Parathyroid adenoma (tissue), 2 donors: Measurements from ENCODE around the gene CCDC171.
"Not testable (repeated sequence)": the region's sequence is repeated elsewhere in the genome, so short reads cannot be mapped to it uniquely, and the experiment has no call there.

ENCODE experiments used
- H2AFZ ChIP-seq: fragments of 300-600 bp; sonication (generic); one replicate; pipeline ENCODE4 v1.7.0; 2017; ENCODE audit warnings: antibody characterized with exemption, mild to moderate bottlenecking
- H3K27ac ChIP-seq: fragments of 300-600 bp; sonication (generic); one replicate; pipeline ENCODE4 v1.7.0; 2017
- H3K27me3 ChIP-seq: fragments of 300-600 bp; sonication (generic); one replicate; pipeline ENCODE4 v1.7.0; 2017; ENCODE audit warnings: low read length; ENCODE audit not compliant: control insufficient read depth, insufficient read depth
- H3K36me3 ChIP-seq: fragments of 300-600 bp; sonication (generic); one replicate; pipeline ENCODE4 v1.7.0; 2017; ENCODE audit warnings: low read length; ENCODE audit not compliant: control insufficient read depth, insufficient read depth
- H3K4me1 ChIP-seq: fragments of 300-600 bp; sonication (generic); one replicate; pipeline ENCODE4 v1.7.0; 2017; ENCODE audit warnings: control low read depth
- H3K4me2 ChIP-seq: fragments of 300-600 bp; sonication (generic); one replicate; pipeline ENCODE4 v1.7.0; 2017; ENCODE audit warnings: low read length
- H3K4me3 ChIP-seq: fragments of 300-600 bp; sonication (generic); one replicate; pipeline ENCODE4 v1.7.0; 2017; ENCODE audit warnings: low read depth, low read length
- H3K79me2 ChIP-seq: fragments of 300-600 bp; sonication (generic); one replicate; pipeline ENCODE4 v1.7.0; 2017; ENCODE audit warnings: control low read depth
- H3K9ac ChIP-seq: fragments of 300-600 bp; sonication (generic); one replicate; pipeline ENCODE4 v1.7.0; 2017; ENCODE audit warnings: mild to moderate bottlenecking
- H3K9me3 ChIP-seq: fragments of 300-600 bp; sonication (generic); one replicate; pipeline ENCODE4 v1.7.0; 2017; ENCODE audit warnings: low read length; ENCODE audit not compliant: control insufficient read depth
- TF ChIP-seq, protein P1 (sequence below): fragments of 300-600 bp; sonication (generic); IDR thresholded peaks from one replicate; pipeline ENCODE4 v1.7.0; 2017; ENCODE audit warnings: antibody characterized with exemption, mild to moderate bottlenecking
- donor health status: primary hyperparathyroidism.

The CCDC171 gene

GRCh38 chr9:15693701-15694100, 140.9 kb downstream of the CCDC171 start:
- H3K36me3 ChIP-seq: no peaks in the 10 kb centered on the region
- H2AFZ ChIP-seq: no peak overlapping the region
- H3K4me3 ChIP-seq: no peak overlapping the region
- H3K79me2 ChIP-seq: no peaks in the 10 kb centered on the region
- no peaks in the 10 kb centered on the region for H3K9me3 ChIP-seq
- no peaks in the 10 kb centered on the region for H3K27me3 ChIP-seq
- H3K4me2 ChIP-seq: no peak overlapping the region
- H3K9ac ChIP-seq: no peak overlapping the region
- TF ChIP-seq, protein P1, sequence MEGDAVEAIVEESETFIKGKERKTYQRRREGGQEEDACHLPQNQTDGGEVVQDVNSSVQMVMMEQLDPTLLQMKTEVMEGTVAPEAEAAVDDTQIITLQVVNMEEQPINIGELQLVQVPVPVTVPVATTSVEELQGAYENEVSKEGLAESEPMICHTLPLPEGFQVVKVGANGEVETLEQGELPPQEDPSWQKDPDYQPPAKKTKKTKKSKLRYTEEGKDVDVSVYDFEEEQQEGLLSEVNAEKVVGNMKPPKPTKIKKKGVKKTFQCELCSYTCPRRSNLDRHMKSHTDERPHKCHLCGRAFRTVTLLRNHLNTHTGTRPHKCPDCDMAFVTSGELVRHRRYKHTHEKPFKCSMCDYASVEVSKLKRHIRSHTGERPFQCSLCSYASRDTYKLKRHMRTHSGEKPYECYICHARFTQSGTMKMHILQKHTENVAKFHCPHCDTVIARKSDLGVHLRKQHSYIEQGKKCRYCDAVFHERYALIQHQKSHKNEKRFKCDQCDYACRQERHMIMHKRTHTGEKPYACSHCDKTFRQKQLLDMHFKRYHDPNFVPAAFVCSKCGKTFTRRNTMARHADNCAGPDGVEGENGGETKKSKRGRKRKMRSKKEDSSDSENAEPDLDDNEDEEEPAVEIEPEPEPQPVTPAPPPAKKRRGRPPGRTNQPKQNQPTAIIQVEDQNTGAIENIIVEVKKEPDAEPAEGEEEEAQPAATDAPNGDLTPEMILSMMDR: no peak
- H3K4me1 ChIP-seq: no peaks in the 10 kb centered on the region
- H3K27ac ChIP-seq: no peak overlapping the region

- Histone ChIP-seq H3K9ac (no peak overlapping the region), H3K4me2 (no peak overlapping the region), H2AFZ (no peak overlapping the region), H3K4me3 (no peak overlapping the region), H3K9me3 (no peaks in the 10 kb centered on the region), H3K36me3 (no peaks in the 10 kb centered on the region), H3K27ac (no peak overlapping the region), H3K4me1 (no peaks in the 10 kb centered on the region), H3K79me2 (no peaks in the 10 kb centered on the region), H3K27me3 (no peaks in the 10 kb centered on the region)
- TF ChIP-seq, protein P1: no peak
These were observed 144.1 kb downstream of the CCDC171 start for GRCh38 chr9:15696979-15697378.

GRCh38 chr9:15697446-15697851, 144.6 kb downstream of the CCDC171 start:
- H3K9ac ChIP-seq: no peak overlapping the region
- no peak overlapping the region for H3K4me2 ChIP-seq
- H3K4me3 ChIP-seq: no peak overlapping the region
- no peaks in the 10 kb centered on the region for H3K36me3 ChIP-seq
- TF ChIP-seq, protein P1: no peak
- no peaks in the 10 kb centered on the region for H3K79me2 ChIP-seq
- H3K27ac ChIP-seq: no peak overlapping the region
- H2AFZ ChIP-seq: no peak overlapping the region
- no peaks in the 10 kb centered on the region for H3K27me3 ChIP-seq
- no peaks in the 10 kb centered on the region for H3K4me1 ChIP-seq
- H3K9me3 ChIP-seq: no peaks in the 10 kb centered on the region

- not testable (repeated sequence) for H3K9me3 ChIP-seq, H3K4me1 ChIP-seq, H3K79me2 ChIP-seq, H2AFZ ChIP-seq, H3K4me2 ChIP-seq, H3K36me3 ChIP-seq, H3K4me3 ChIP-seq, H3K27me3 ChIP-seq, H3K27ac ChIP-seq, H3K9ac ChIP-seq
These were observed 147.2 kb downstream of the CCDC171 start for GRCh38 chr9:15699876-15700559.

GRCh38 chr9:15707000-15707399, 154.2 kb downstream of the CCDC171 start:
- Histone ChIP-seq H3K79me2 (no peaks in the 10 kb centered on the region), H3K27me3 (no peaks in the 10 kb centered on the region), H3K4me3 (no peak overlapping the region), H3K9ac (no peak overlapping the region), H3K4me1 (no peaks in the 10 kb centered on the region), H3K36me3 (no peaks in the 10 kb centered on the region), H3K27ac (no peak overlapping the region), H3K9me3 (no peaks in the 10 kb centered on the region), H2AFZ (no peak overlapping the region), H3K4me2 (no peak overlapping the region)
- TF ChIP-seq, protein P1: no peak
